IPS-NIHi11 (cell line): ENCODE data around the gene FRRS1L.
"Not testable (repeated sequence)": the region's sequence is repeated elsewhere in the genome, so short reads cannot be mapped to it uniquely, and the experiment has no call there.

ENCODE experiments used
- DNase-seq: peaks from one replicate; pipeline ENCODE4 v3.0.0; 2012; ENCODE audit warnings: mixed read lengths, low spot score

The FRRS1L gene

DNA sequence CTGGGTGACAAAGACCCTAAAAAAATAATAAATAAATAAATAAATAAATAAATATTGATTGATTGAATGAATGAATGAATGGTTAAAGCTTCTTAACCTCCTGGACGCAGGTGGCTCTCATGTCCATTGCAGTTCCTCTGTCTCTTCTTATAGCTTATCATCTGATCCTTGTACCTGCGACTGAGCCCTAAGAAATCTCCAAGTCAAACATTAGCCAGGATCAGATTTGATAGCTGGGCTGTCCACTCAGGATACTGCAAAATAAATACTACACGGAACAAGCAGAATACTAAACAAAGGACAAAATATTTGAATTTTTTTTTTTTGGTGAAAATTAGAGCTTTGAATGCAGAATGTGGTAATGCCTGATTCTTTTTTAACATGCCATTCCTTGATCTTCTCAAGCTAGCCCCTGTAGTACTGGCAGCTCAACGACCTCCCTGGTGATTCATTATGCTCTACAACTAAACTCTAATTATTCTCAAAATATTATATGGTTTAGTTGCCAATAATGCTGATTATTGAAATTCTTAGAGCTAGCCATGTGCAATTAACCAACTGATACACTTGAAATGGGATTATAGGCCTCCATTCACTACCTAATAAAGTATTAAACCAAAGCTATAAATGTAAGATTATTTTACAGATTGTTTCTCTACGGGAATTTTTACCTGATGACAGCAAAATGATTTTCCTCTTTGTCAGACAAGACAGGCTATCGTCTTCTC, 37.4 kb downstream of the FRRS1L start:
- no peak for DNase-seq

DNA sequence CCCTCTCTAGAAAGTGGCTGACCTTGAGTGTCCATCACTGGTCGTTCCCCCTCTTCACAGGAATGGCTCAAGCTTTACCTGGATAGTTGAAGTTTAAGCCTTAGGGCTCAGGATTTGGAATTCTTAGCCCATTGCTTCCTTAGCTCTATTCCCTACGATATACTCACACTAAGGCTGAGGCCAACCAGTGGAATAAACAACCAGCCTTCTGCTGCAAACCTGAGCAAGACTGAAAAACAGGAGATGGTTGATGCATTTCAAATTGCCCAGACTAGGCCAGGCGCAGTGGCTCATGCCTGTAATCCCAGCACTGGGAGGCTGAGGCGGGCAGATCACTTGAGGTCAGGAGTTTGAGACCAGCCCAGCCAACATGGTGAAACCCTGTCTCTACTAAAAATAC, 40.4 kb downstream of the FRRS1L start:
- DNase-seq = not testable (repeated sequence)

DNA sequence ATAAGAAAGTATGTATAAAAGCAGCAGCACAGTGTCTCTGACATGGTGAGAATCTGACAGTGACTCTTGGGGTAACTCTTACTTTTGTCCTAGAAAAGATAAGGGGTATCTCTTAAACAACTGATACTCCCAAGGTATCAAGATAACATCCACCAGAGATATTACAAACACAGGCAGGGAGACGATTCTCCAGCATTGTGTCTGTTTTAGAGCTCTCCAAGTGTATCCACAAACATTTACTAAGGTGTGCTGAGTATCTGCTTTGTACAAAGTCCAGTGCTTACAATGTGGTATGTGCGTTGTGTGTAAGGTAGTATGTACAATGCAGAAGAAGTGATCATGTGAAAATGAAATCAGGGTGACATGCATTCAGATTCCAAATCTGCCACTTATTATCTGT, 42.9 kb downstream of the FRRS1L start:
- no peak for DNase-seq

DNA sequence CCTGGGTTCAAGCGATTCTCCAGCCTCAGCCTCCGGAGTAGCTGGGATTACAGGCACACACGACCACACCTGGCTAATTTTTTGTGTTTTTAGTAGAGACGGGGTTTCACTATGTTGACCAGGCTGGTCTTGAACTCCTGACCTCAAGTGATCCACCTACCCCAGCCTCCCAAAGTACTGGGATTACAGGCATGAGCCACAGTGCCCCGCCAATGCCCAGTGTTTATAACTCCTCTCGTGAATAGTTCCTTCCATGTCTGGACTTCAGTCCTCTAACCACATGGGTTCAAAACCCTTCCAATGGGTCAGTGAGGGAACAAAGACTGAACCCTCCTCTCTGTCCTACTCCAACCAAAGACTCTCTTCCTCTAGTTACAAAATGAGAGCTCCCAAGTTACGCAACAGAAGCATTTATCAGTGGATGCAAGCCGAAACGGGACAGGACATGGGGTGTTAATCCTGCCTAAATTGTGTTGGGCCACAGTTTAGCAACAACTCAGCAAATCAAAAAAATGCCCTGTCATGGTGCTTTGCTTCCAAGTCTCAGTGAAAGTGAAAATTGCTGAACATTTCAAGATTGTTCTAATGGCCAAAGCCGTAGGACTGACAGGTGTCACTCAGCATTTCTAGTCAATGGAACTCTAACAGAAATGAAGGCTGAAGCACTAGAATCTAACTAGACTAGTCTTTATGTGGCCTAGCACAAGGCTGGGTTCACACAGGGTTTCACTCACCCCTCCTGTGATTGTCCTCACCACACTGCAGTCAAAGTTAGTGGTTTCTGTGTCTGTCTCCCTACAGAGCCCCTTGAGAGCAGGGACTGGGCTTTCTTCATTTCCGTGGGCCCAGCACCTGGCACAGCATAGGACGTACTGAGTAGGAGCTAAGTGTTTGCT, 44.1 kb downstream of the FRRS1L start:
- DNase-seq = no peak

DNA sequence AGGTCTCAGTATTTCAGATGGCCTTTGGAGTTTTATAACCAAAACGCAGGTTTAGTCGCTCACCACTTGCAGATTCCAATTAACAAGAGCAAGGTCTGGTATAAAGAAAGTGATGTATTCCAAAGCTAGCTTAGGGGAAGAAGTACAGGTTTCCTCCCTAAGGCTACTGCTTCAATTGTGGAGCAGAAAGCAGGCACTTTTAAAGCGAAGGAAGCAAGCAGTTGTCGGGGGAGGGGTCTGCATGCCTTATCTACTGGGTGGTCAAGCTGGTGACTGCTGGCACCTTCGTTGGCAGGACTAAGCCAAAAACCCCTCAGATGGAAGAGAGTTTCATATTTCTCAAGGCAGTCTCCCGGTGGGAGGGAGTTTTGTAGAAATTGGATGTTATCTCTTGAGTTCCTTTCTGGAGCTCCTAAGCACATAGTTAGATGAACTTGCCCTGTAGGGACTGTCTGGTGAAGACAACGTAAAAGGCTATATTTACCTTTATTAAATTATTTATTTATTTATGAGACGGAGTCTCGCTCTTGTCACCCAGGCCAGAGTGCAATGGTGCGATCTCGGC, 45.7 kb downstream of the FRRS1L start:
- no peak for DNase-seq

DNA sequence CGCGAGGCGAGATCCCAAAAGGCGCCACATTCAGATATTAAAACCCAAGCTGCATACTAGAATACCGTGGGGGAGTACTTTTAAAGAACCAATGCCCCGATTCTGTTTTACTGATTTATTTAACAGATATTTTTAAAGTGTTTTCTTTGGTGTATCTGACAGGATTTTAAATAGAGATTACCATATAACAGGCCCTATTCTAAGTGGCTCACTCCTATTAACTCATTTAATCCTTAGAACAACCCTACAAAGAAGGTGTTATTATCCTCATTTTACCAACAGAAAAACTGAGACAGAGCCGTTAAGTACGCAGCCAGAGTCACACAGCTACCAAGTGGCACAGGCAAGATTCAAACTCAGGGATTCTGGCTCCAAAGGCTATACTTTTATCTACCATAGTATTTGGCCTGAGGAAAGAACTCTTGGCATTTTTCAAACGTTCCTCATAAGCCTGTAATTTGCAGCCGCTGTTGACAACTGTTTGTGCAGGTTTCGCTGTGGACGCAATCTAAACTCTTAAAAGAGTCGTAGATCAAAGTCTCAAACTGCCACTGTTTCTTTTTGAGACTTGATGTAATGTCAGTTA, 46.8 kb downstream of the FRRS1L start:
- no peak for DNase-seq

DNA sequence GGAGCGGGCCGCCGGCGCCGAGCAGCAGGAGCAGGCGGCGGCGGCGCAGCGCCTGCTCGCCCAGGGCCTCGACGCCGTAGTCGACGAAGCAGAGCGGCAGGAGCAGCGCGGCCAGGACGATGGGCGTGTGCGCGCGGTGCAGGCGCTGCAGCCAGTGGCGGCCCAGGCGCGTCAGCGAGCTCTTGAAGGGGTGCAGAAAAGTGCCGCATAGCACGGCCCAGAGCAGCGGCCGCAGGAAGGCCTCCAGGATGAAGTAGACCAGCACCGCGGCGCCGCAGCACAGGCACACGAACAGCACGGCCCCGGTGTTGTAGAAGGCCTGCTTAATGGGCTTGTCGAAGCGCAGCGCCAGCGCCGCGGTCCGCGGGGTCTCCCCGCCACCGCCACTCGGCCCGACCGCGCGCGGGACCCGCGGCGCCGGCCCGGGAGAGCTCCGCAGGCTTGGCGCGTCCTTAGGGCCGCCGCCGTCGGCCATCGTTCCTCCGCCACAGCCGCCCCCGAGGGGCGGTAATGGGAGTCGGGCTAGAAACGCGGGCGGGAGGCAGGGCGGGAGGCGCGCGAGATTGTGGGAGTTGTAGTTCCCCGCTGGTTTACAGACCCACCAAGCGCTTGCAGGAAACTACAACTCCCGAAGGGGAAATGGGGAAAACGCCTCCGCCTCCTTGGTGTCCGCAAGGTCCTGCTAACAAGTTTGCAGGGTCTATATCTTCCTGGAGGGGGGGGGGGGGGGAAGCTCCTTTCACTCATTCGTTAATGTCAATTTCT, 47.4 kb downstream of the FRRS1L start, which contains the start of gene TMEM245:
Gene TMEM245 (minus strand): TSS at position 509 of the 765 bp plus-strand sequence. CDS start 34 bp downstream, at position 475.
- peak; percentile 93 for DNase-seq

DNA sequence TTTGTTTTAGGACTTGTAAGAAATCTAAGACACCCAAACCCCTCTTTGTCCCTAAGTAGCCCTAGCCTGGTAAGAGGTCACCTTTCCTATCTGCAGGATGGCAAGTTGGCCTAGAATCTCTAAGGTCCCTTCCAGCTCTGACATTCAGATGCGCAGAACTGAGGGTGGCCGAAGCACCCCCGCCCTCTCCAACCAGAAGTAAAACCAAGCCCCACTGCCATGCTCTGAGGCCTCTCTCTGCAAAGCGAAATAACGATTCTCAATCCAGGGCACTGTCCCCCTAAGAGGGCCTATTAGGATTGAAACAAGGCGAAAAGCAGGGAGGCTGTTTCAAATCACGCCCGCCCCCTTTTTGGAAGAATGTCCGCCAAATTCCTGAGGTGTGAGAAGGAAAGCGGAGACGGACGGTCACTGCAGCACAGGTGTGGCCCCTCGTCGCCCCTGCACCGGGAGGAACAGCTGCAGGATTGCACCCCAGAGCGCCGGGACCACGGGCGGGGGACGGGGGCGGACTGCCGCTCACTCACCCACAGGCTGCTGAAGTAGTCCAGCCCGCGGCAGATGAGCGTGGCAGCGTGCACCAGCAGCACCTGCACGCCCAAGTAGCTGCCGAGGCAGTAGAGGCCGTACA, 48.1 kb downstream of the FRRS1L start:
- peak; percentile 52 for DNase-seq

DNA sequence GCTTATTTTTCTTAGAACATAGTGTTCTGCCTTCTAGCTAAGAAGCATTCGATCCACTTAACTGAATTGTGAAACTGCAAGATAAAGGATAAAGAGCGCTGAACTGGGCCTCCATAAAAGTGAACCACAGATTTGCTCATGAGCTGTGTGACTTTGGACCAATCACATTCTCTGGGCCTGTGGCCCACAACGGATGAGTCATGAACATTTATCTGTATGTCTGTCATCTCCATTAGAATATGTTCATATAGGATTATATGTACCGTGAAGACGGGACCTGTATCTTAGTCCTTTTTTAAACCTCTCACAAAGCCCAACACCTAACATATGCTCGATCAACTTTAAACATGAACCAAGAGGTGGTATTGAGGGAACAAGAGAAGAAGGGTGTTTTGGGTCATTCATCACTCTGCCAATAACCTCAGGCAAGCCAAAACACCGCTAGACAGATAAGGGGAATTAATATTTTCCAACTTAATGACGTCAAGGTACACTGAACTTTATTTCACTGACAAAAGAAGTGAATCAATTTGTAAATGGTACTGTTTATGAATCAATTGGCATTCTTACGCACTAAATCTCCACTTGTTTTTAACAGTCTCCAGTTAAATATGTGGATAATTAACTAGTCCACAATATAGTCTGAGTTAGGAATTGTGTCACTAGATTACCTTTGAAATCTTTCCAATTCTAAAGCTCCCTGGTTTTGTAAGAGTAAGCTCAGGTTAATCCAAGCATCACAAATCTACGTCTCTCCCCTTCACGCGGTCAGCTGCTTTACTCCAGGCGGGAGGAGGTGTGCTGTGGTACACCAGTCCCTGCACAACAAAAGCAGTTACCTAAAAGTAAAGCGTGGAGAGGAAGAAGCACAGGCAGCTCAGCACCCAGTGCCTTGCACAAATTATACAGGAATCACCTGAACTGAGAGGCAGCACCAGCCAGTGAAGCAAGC, 48.9 kb downstream of the FRRS1L start:
- DNase-seq = no peak

DNA sequence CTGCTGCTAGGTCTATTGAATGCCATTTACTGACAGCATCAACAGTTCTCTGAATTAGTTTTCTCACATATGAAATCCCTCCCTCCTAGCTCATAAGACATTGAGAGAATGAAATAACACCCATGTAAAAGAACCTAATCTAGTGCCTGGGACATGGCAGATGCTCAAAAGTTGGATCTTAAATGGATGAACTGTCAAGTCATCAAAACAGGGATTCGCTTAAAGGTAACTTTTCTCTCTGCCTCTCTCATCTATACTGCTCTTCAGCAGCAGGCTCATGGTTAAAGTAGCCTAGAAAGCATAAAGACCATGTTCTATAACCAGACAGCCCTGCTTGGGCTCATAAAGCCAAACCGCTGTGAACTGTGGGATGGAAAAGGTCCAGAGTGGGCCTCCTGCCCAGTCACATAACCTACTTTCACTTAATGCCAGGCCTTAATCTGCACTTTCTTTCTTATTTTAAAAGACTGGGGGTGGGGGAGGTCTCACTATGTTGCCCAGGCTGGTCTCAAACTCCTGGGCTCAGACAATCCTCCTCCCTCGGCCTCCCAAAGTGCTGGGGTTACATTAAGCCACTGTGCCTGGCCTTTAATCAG, 51.0 kb downstream of the FRRS1L start:
- no peak for DNase-seq

DNA sequence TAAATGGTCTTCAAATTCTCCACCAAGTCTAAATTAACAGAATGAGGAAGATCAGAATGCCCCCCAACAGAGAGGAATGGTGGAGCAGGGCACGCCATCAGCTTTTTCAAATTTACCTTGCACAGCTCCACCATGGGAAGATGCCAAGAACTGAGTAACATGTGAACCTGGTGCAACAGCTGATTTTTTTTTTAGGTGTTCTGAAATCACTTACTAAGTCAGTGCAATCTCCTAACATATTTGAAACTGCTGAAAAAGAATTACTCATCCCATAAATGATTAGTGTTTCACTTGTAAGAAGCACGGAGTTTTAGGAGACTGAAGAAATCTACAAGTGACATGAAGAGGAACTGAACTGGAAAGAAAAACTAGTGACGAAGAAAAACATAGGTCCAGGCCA, 52.4 kb downstream of the FRRS1L start:
- no peak for DNase-seq

DNA sequence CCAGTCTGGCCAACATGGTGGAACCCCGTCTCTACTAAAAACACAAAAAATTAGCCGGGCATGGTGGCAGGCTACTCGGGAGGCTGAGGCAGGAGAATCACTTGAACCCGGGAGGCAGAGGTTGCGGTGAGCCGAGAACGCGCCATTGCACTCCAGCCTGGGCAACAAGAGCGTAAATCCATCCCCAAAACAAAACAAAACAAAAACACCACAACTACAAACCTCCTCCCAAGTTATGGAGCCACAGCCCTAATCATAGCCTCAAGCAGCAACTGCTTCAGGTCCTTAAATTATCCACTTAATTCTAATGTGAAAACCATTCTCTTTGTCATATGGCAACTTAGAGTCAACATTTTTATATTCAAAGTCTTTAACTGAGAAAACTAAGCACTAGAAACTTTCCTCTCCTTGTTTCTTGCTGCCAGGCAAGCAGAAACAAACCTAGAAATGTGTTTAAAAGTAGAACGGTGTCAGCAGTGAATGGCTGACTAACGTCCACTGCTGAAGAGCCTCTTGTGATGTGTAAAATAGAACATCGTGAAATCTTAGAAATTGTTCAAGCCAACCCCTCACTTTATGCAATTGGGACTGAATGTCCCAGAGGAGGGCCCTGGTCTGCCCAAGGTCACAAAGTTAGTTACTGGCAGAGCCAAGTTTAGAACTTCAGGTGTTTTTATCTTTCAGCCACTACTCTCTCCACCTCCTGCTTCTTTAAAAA, 53.0 kb downstream of the FRRS1L start:
- DNase-seq = no peak

DNA sequence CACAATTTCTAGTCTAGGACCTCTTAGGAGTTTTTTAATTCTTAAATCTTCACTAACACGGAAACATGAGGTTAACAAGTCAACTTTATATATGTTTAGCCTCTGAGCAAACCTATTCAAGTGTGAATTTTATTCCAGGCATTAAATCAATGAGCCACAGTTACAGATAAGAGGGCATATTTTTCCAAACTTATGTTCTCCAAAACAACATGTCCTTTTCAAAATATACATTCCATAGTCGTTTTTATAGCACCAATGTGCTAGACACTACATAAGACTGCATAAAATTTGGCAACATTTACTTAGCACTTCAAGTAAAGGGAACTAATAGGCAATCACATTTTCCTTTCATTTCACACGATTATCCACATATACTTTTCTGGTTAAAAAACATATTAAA, 53.8 kb downstream of the FRRS1L start:
- DNase-seq = no peak

DNA sequence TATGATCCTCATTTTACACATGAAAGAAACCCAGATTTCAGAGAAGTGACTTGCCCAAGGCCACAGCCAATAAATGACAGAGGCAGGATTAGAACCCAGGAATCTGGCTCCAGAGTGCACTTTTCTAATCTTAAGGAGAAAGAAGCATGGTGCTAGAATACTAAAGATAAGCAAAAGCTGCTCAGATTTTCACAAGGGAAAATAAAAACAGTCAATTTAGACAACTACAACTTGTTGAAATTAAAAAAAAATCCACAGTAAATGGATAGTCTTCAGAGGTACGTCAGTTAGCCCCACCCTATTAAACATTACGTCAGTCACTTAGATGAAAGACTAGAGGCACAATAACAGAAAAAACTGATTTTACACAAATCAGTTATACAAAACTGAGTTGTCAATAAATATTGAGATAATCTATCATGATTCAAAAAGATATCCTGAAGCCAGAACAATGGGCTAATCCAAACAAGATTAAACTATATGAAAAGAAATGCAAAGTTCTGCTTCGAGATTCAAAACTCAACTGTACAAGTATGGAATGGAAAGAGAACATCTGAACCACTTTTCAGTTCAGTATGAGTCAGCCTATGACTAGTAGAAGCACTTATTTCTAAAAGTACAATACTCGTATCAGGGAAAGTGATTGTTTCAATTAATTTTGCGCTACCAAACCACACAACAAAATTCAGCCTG, 56.6 kb downstream of the FRRS1L start:
- no peak for DNase-seq

DNA sequence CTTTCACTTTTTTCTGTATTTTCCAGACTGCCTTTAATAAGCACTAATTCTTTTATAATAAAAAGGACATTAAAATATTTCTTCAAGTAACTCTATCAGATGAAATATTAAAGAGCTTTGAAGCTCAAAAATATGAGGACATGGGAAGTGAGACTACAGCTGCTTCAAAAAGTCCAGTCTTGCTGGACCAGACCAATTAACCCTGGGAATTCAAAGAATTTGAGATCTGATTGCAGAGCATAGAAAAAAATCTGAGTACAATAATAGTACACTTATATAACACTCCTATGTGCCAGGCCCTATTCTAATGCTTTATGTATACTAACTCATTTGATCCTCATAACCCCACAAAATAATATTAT, 57.1 kb downstream of the FRRS1L start:
- no peak for DNase-seq

DNA sequence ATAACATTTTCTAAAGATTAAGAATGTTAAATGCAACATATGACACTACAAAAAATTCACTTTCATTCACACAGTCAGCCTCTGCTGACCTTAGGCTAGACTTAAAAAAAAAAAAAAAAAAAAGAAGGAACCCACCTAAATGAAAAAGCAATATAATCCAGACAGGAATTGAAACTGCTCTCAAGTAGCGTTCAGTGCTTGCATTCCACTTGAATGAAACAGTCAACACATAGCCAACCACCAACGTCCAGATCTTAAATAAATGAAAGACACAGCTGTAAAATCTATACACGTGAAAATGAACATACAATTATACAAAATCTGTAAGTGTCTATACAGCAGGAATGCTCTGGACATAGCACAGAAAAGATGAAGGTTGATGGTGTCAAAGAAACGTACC, 58.7 kb downstream of the FRRS1L start:
- no peak for DNase-seq

DNA sequence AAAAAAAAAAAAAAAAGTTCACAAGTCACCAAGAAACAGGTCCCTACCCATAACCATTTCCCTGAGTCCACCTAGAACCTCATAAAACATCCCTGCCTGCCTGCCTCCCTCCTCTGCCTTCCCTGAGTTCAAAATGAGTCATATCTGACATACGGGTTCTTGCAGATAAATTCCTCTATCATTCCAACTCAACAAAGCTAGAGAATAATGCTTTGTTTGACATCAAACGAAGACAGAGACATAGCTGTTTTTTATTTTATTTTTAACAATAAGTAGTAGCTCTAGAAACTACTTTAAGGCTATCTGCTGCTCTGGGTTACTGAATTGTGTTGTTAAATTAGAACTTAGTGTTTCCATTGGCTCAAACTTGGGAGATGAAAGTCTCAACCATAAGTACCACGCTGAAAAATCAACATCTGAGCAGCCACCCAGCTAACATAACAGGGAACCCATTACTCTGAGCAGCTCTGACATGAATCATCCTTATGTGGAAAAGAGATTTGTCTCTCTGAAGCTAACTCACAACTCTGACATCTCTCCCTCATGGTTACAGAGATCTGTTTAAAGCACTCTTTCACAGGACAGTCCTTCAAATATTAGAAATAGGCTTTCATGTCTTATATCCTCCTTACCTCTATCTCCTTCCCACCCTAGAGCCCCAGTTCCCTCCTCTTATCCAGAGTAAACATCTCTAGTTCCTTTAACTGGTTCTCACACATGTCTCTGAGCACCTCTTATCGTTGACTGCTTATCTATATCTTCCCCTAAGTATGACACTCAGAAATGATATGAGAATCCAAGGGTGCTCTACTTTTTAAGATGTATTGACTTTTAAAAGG, 59.4 kb downstream of the FRRS1L start:
- DNase-seq = no peak

DNA sequence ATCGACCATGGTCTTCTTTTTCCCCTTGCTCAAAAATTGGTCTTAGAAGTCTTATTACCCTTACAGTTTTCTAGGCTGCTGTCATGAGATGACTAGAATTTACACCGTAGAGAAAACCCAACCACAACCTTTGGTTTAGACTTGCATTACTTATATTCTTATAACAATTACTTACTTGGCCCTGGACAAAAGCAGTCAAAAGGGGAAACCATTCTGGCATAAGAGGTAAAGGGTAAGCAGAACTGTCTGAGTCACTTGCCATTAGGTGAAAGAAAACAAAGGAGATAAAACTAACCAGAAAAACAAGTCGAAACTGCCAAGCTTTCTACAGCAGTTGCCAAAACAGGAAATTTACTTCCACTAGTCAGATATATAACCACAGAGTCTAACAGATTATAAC, 65.2 kb downstream of the FRRS1L start:
- DNase-seq = no peak
